ENCODE data around the gene PEAR1.
"Not testable (repeated sequence)": the region's sequence is repeated elsewhere in the genome, so short reads cannot be mapped to it uniquely, and the experiment has no call there.

PEAR1 gene

DNA sequence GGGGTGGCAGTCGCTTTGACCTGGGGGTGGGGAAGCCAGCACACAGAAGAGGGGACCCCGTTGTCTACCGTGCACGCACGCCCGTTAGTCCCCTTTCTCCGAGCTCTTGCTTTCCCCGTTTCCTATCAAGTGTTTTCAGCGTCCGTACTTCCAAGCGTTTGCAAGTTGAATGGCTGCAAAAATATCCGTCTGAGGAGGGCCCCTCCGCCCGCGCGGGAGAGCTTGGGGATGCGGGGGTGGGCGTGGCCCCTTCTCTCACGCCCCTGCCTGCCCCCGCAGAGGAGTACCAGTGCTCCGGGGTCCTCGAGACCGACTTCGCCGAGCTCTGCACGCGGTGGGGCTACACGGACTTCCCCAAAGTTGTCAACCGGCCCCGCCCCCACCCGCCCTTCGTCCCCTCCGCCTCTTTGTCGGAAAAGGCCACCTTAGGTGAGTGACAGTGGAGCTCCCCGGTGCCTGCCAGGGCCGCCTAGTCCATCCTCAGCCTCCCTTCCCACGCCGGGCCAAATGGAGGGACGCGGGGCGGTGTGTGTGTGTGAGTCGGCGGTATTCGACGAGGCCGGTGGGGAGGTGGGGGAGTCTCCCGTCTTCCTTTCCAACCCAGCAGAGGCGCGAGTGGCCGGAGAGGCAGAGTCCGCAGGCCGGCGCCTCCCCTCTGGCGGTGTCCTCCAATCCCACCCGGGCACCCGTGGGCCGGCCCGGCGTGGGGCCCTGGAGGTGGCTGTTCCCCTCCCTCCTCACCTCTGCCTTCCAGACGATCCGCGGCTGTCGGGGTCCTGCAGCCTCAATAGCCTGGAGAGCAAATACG lies 30.4 kb downstream of the PEAR1 start:
- DNase-seq, result no peak

DNA sequence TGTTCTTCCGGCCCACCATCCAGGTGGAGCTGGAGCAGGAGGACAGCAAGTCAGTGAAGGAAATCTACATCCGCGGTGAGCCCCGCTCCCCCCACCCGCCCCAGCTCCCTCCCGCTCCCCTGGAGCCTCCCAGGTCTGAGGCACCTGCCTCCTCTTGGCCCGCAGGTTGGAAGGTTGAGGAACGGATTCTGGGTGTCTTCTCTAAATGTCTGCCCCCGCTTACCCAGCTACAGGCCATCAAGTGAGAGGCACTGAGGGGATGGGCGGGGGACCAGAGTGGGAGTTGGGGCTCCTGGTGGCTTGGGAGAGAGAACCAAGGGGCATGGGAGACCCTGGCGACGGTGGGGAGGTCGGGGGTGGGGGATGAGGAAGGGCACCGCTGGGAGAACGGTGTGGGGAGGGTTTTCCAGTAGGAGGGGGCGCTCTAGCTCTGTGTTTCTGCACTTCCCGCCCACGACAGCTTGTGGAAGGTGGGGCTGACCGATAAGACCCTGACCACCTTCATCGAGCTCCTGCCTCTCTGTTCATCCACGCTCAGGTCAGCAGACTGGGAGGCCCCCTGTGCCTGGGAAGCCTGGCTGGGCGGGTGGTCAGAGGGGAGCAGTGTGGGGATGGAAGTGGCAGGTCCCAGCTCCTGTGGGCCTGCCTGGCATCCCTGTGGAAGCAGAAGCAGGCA lies 31.1 kb downstream of the PEAR1 start:
- DNase-seq, result no peak

DNA sequence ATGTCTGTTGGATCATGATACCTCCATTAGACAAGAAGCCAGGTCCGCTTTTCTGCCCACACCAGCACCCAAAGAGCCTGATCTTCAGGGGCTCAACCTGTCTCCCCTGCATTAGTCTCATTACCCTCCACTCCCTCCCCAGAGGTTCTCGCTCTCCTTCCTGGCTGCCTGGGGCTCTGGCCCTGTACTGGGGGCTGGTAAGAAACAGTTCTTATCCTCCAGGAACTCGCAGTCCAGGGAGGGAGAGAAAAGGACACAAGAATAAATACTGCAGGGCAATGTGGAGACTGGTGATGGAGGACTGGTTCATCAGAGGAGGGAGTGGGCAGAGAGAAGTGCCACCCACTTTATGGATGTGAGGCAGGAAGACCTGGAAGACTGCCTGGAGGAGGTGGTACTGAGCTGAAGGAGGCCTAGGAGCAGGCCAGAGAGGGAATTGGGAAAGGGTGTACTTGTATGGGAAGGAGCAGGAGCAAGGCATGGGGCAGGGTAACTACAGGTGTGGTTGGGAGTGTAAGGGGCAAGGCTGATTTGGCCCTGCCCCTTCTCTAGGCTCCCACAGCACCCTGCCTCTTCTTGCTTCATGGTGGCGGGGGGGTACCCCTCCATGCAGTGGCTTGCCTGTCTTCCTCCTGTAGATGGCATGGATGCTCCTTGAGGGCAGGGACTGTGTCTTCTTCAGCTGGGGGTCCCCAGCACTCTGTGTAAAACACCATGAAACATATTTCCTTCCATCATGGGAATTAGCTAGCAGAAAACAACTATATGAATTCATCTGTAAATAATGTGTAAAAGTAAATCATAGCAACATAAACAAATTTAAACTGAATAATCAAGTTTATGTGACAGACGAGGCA lies 31.9 kb downstream of the PEAR1 start:
- no peak for DNase-seq

DNA sequence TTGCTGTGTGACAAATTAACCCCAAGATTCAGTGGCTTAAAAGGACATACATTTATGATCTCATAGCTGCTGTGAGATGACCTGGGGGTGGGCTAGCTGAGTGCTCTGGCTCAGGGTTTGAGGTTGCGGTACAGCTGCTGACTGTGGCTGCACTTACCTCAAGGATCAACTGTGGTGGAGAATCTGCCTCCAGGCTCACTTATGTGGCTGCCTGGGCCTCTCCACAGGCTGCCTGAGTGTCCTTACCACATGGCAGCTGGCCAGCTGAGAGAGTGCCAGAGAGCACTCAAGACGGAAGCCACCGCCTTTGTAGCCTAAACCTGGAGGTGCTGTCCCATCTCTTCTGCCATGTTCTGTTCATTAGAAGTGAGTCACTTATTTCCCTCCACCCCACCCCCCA lies 32.7 kb downstream of the PEAR1 start:
- peak; percentile 68 for DNase-seq

DNA sequence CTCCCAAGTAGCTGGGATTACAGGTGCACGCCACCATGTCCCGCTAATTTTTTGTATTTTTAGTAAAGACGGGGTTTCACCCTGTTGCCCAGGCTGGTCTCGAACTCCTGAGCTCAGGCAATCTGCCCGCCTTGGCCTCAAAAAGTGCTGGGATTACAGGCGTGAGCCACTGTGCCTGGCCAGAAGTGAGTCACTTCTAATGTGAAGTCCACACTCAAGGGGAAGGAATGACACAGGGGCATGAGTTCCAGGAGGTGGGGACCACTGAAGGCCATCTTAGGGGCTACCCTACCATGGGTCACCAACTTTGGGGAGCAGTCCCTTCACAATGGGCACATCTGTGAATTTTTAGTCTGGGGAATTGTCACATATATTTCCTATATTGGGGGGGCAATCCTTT lies 33.2 kb downstream of the PEAR1 start:
- DNase-seq, result not testable (repeated sequence)

DNA sequence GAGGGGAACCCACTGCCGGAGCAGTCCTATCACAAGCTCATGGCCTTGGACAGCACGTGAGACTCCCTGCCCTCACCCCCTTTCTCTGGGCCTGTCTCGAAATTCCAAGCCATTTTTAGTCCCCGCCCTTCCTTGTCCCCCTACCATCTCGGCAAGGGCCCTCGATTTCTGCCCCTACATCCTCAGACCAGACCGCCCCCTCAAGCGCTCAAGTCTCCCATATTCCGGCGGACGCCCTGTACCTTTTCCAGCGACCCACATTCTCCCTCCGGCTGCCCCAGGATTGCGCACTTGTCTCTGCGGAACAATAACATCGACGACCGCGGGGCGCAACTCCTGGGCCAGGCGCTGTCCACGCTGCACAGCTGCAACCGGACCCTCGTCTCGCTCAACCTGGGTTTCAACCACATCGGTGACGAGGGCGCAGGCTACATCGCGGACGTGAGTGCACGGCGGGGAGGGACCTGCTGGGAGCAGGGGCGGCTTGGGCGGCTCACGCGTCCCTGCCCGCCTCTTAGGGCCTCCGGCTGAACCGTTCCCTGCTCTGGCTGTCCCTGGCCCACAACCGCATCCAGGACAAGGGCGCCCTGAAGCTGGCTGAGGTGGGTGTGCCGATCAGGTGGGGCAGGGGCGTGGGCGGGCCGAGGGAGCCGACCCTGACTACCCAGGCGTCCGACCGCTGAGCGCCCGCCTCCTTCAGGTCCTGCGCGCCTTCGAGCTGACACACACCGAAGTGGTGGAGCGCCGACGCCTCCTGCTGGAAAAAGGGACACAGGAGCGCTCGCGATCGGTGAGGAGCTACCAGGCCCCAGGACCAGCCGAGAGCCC lies 33.9 kb downstream of the PEAR1 start:
- peak; percentile 47 for DNase-seq

DNA sequence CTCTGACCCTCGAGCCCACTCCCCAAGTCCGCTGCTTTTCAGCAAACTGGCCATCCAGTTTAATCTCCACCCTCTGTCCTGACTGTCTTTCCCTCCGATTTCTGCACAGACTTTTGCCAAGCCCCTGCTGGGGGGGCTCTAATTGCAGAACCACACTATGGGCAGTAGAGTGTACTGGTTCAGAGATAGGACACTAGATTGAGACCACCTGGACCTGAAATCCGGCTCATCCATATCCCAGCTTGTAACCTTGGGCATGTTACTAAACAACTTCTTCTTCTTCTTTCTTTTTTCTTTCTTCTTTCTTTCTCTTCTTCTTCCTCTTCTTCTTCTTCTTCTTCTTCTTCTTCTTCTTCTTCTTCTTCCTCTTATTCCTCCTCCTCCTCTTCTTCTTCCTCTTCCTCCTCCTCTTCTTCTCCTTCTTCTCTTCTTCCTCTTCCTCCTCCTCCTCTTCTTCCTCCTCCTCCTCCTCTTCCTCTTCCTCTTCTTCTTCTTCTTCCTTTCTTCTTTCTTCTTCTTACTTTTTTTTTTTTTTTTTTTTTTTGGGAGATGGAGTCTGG lies 34.6 kb downstream of the PEAR1 start:
- no peak for DNase-seq

DNA sequence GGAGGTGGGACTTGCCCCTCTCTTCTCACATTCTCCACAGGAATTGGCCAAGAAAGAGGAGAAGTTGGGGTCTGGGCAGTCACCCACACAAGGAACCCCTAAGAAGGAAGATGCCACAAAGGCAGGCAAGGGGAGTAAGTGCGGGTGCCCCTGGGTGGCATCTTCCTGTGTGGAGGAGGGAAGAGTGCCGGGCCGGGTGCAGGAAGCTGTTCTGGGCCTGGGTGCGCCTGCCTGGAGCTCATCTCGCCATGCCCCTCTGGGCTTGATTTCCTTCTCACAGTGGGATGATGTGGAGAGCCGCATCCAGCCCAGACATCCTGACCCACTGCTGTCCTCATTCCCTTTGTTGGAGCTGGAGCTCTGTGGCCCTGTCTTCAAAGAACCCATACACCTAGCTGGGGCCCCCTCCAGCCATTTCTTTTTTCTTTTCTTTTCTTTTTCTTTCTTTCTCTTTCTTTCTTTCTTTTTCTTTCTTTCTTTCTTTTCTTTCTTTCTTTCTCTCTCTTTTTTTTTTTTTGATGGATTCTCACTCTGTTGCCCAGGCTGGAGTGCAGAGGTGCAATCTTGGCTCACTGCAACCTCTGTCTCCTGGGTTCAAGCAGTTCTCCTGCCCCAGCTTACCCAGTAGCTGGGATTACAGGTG lies 36.2 kb downstream of the PEAR1 start:
- DNase-seq, result no peak

DNA sequence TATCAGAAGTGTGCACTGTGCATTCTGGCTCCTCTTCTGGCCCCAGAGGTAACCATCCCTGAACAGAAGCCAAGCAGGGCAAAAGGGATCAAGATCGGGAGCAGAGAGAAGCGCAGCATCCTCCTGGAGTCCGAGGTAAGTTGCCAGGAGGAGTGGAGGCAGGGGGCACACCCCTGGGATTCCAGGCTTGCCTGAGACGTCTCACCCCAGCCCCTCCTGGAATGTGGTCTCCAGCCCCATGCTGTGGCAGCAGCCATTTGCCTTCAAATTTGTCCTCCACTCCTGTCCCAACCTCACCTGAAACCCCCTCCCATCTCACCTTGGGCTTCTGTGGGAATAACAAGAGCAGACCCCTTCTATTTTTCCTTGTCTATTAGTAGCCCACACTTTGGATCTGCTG lies 37.0 kb downstream of the PEAR1 start:
- DNase-seq, result no peak

DNA sequence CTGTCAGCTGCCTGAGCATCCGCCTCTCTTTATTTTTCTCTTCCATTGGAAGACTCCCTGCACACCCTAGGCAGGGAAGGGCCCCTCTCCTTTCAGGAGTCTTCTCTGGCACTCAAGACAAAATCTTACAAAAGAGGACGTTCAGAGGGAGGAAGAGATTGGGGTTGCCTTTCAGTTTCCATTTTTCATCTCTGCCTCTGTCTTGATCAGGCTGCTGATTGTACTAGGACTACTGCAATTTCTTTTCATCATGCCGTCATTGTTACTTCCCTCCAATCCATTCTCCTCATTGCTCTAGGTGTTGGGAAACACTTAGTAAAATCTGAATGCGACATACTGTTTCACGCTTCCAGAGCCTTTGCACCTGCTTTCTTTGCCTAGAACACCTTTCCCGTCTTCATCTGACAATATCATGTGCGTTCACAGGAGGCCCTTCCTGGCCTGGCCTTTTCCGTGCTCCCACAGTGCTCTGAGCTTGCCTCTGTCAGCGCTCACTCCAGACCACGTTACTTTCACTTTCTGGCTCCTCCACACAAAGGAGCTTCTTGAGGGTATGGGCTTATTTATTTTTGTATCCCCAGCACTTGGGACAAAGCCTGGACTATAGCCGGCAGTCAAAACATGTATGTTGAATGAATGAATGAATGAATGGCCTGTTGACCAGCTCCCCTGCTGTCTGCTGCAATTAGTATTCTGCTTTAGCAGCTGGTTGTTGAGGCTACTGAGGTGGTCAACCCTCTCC lies 37.9 kb downstream of the PEAR1 start:
- DNase-seq, result no peak

DNA sequence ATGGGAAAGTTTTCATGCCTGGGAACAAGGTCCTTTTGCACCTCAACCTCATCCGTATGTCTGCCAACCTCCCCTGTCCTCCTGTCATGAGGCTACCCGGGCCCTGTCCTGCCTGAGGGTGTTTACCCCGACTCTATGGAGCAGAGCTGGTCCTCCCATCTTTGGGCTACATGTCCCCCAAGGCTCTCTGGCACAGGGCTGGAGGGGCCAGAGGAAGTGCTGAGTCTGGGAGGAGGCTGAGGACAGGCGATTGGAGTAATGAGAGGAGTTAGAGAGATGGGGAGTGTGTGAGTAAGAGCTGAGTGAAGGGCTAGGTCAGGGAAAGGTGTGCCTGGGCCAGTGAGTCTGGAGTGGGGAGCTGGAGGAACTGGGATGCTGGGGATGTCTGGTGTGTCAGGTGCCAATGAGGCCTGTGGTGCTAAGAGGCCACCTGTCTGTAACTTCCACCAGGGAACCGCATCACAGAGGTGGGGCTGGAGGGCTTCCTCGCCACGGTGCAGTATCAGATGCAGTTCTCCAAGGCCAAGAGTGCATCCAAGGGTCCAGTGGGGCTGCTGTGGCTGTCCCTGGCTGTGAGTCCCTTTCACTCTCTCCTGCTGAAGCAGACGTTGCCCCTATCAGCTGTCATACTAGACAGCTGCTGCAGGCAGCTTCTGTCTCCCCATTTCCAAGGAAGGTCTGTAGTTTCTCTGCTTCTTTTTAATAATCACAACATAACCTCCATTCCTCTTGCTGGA lies 38.6 kb downstream of the PEAR1 start:
- DNase-seq, result no peak

DNA sequence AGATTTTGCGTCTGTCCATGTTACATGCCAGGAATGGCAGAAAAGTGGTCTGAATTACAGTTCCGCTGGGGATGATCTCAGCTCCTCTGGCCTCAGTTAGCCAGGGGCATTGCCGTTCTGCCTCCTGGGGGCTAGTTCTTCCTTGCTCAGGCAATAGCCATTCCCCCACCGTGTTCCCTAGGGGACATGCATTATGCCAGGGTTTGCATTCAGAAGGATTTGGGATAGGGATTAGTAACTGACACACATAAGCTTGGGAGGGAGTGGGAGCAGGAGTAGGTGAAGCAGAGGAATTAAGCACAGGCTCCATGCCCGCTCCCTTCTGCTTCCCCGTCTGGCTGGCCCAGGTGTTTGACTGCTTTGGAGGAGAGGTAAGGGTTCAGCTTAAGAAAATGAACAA lies 39.6 kb downstream of the PEAR1 start:
- no peak for DNase-seq

DNA sequence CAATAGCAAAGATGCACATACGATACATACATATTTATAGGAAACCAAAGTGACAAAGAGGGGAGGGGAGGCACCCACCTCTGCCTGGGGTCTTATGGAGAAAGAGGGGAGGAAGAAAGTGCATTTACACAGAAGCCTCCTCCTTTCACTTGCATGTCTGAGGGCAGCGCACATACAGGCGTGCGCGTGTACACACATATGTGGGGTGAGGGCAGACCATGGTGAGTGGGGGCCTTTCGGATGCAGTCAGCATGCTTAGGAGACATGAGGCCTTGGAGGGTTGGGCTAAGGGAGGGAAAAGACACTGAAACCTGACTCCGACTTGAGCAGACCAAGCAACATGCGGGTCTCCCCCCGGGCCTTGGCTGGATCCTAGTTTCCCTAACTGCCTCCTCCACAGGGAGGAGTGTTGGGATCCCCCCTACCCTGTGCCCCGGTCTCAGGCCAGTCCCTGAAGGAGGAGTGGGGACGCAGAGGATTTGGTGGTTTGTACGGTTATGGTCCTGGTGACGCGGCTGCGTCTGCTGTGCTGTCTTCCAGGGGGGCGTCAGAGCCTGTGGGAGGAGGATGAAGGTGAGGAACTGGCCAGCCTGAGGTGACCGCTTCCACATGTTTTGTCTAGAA lies 42.1 kb downstream of the PEAR1 start:
- DNase-seq, result no peak

DNA sequence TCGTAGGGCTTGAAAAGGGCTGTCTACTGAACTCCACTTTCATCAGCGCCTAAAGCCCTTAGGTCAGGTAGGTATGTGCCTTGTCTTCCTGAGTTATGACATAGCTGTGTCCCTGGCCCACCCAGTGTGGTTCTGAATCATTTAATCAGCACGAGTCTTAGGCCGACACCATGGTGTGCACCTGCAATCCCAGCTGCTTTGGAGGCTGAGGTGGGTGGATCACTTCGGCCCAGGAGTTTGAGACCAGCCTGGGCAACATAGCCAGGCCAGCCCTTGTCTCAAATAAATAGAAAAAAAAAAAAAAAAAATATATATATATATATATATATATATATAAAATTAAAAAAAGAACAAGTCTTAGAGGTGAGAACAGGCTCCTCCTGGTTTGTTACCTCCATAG lies 42.7 kb downstream of the PEAR1 start:
- DNase-seq, result no peak

DNA sequence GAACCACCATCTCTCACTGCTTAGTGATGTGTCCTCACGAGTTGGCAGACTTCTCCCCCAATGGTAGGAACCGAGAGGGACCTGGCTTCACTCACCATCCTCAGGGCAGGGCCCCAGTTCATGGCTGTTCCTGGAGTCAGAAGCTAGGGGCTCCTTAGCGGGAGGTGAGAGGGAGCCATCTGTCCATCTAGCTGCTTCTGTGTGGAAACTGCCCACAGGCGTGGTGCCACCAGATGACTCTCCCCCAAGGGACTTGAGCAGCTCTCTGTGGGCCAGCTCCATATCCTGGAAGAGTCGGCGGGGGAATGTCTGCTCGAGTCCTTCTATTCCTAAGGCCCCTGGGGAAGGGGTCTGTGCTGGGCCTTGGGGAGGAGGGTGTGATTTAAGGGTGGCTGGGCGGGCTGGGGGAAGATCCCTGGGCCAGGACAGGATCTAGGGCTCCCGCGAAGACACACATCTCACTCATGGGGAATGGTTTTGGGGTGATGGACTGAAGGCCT lies 43.3 kb downstream of the PEAR1 start:
- DNase-seq, result no peak

DNA sequence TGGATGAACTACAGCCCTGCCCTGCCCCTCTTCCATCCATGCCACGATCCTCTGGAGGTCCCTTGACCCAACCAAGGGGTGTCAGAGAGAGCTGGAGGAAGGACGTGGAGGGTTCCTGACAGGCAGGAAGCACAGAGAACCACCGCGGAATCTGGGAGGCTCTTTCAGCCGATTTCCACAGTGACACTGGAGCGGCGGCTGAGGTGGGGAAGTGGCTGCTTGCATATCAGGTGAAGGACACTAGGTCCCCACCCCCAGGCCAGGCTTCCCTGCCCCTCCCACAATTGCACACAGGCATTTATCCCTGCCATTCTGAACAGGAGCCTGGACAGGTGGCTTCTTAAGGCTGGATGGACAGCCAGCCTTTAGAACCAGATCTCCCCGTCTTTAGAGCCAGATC lies 44.4 kb downstream of the PEAR1 start:
- no peak for DNase-seq

DNA sequence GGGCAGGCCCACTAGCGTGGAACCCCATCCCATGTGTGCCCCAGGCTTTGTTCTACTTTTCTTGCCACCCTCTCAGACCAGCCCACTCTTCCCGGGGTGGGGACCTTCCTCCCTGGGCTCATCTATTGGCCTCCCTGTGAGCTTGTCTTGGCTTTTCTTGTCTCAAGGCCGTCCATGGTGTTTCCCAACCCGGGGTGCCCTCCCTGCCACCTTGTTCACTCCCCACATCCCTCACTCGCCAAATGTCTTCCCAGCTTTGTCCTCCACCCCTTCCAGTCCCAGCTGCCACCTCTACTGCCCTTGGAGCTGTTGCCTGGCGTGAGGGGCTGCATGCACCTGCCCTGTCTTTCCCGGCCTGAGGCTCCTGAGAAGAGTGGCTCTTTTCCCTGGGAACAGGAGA lies 45.3 kb downstream of the PEAR1 start:
- DNase-seq, result no peak

DNA sequence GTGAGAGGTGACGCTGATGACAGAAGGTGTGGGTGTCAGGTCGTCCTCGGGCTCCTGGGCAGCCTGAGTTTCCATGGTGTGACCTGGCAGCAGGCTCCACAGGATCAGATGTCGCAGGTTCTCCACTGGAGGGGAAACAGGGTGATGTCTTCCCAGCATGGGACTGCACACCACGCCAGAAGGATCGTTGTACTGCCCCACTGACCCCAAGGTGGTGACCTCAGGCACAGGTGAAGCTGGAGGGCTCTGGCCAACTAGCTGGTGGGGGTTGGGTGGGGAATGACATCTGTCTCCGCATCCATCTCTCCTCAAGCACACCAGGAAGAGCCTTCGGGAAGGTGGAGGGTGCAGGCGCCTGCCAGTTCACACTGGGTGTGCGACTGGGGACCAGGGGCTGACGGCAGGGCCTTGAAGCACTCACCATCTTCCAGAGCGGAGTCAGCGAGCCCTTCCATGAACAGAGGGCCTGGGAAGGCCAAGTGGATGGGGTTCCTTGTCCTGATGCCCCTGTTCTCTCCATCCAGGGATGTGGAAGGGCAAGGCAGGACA lies 46.3 kb downstream of the PEAR1 start:
- DNase-seq, result no peak

DNA sequence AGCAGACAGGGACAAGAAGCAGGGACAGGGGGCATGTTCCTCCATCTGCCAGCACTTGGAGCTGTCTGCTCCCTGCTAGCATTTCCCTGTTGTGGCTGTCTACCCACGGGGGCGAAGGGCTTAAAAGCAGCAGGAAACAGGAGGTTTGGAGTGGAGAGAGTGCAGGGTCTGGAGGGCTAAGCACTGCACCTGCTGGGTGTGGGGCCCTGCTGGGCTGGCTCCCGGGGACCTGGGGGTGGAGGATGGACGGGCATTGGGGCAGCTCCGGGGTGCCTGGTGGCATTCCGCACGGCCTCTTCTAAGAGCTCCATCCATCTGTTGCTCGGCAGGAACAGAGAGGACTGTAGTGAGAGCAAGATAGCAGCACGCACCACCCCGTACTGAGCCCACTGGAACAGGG lies 48.2 kb downstream of the PEAR1 start:
- no peak for DNase-seq
